ENCODE data around the gene JARID2.

Gene JARID2

GRCh38 chr6:15331143-15331542 is 85.3 kb downstream of the JARID2 start:
- no peak overlapping the region for H3K4me3 ChIP-seq (ENCODE audit: low read depth, low read length)
- no peak for TF ChIP-seq CTCF (IDR thresholded peaks at IDR 0.05; ENCODE audit: low read depth, low read length)
- in situ Hi-C loops (cut with HindIII; ENCODE audit: low sequenced_read_pairs) = no loop called here
- DNase-seq (ENCODE audit: low read depth, low spot score) = no peak

GRCh38 chr6:15331629-15332251 is 85.9 kb downstream of the JARID2 start:
- TF ChIP-seq CTCF (IDR thresholded peaks at IDR 0.05; ENCODE audit: low read depth, low read length) = no peak
- no peak for DNase-seq (ENCODE audit: low read depth, low spot score)
- H3K4me3 ChIP-seq (ENCODE audit: low read depth, low read length) = no peak overlapping the region
- in situ Hi-C loops (cut with HindIII; ENCODE audit: low sequenced_read_pairs) = no loop called here

GRCh38 chr6:15332446-15332845 is 86.6 kb downstream of the JARID2 start:
- no peak overlapping the region for H3K4me3 ChIP-seq (ENCODE audit: low read depth, low read length)
- no peak for DNase-seq (ENCODE audit: low read depth, low spot score)
- no peak for TF ChIP-seq CTCF (IDR thresholded peaks at IDR 0.05; ENCODE audit: low read depth, low read length)
- in situ Hi-C loops (cut with HindIII; ENCODE audit: low sequenced_read_pairs) = no loop called here

- DNase-seq (ENCODE audit: low read depth, low spot score) = no peak
- no peak overlapping the region for H3K4me3 ChIP-seq (ENCODE audit: low read depth, low read length)
- in situ Hi-C loops (cut with HindIII; ENCODE audit: low sequenced_read_pairs) = no loop called here
- no peak for TF ChIP-seq CTCF (IDR thresholded peaks at IDR 0.05; ENCODE audit: low read depth, low read length)
Measured at GRCh38 chr6:15335385-15335784, 89.5 kb downstream of the JARID2 start.

GRCh38 chr6:15335916-15336315 is 90.0 kb downstream of the JARID2 start:
- no peak overlapping the region for H3K4me3 ChIP-seq (ENCODE audit: low read depth, low read length)
- in situ Hi-C loops (cut with HindIII; ENCODE audit: low sequenced_read_pairs) = no loop called here
- no peak for TF ChIP-seq CTCF (IDR thresholded peaks at IDR 0.05; ENCODE audit: low read depth, low read length)
- DNase-seq (ENCODE audit: low read depth, low spot score) = no peak

GRCh38 chr6:15336900-15337560 is 91.2 kb downstream of the JARID2 start:
- H3K4me3 ChIP-seq (ENCODE audit: low read depth, low read length) = no peak overlapping the region
- no peak for DNase-seq (ENCODE audit: low read depth, low spot score)
- in situ Hi-C loops (cut with HindIII; ENCODE audit: low sequenced_read_pairs) = no loop called here
- no peak for TF ChIP-seq CTCF (IDR thresholded peaks at IDR 0.05; ENCODE audit: low read depth, low read length)
